ENCODE measurements around the gene ZNF892.

GRCh38 chr2:95240556-95240955 lies 33.2 kb downstream of the ZNF892 start:
- no peak for TF ChIP-seq CTCF (IDR thresholded peaks at IDR 0.05)
- no peak for TF ChIP-seq POLR2A (IDR thresholded peaks at IDR 0.05)
